GM18870 (cell line): ENCODE data around the gene DENND6B.

Source experiments
- ATAC-seq: cut with Tn5 transposase; IDR thresholded peaks from one replicate; pipeline ENCODE4 v1.9.1; 2021; ENCODE audit warnings: moderate library complexity; ENCODE audit not compliant: unreplicated experiment

DENND6B gene

GRCh38 chr22:50289151-50289941, 37.5 kb downstream of the DENND6B start:
- ATAC-seq, result no peak

GRCh38 chr22:50287731-50288130, 39.1 kb downstream of the DENND6B start:
- ATAC-seq, result no peak

- ATAC-seq, result no peak
Measured at GRCh38 chr22:50286701-50287318, 40.0 kb downstream of the DENND6B start.

GRCh38 chr22:50286275-50286674, 40.5 kb downstream of the DENND6B start:
- ATAC-seq, result no peak

GRCh38 chr22:50285568-50286229, 41.1 kb downstream of the DENND6B start:
- ATAC-seq, result no peak

GRCh38 chr22:50284479-50284878, 42.3 kb downstream of the DENND6B start:
- no peak for ATAC-seq

DNA sequence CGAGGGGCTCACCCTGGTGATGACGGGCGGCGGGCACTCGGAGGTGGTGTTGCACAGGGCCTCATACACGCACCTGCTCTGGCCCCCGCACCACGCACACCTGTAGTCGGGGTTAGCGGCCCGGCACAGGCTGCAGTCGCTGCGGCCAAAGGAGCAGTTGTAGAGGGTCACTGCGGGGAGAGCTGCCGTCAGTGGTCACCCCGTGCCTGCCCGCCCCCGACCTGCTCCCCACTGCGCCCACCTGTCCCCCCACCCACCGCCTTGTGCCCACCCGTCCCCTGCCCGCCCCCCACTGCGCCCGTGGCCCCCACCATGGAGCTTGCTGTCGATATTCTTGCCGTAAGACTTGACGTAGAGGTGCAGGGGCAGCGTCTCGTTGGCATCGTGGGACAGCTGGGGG, 43.0 kb downstream of the DENND6B start:
- ATAC-seq, result no peak

- no peak for ATAC-seq
Measured at GRCh38 chr22:50282361-50283155, 44.3 kb downstream of the DENND6B start.

DNA sequence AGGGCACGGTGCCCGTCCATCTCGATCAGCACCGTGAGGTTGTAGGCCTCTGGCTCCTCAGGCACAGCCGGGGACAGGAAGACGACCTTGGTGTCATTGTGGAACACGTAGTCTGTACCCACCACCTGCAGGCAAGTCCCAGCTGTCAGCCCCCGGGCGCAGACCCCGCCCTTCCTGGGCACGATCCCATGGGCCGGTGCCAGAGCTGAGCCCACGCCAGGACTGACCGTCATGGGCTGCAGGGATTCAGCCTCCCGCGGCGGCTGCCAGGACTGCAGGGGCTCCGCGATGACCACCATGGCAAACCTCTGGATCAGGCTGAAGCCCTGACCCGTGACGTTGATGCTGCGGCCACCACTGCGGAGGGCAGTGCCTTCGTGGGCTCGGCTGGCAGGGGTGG, 44.9 kb downstream of the DENND6B start:
- no peak for ATAC-seq

DNA sequence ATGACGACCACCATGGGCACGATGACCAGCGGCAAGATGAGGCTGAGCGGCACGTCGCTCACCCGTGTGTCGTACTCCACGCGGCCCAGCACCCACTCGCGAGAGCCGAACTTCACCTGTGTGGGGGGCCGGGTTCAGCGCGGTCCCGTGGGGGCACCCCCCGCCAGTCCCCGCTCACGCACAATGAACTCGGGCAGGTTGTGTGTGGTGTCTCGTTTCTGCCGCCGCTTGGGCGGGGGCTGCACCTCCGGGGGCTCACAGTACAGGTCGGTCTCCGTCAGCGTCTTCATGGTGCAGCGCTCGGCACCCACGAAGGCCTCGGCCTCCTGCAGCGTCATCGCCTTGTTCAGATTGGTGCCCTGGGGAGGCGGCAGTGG, 45.4 kb downstream of the DENND6B start:
- no peak for ATAC-seq

DNA sequence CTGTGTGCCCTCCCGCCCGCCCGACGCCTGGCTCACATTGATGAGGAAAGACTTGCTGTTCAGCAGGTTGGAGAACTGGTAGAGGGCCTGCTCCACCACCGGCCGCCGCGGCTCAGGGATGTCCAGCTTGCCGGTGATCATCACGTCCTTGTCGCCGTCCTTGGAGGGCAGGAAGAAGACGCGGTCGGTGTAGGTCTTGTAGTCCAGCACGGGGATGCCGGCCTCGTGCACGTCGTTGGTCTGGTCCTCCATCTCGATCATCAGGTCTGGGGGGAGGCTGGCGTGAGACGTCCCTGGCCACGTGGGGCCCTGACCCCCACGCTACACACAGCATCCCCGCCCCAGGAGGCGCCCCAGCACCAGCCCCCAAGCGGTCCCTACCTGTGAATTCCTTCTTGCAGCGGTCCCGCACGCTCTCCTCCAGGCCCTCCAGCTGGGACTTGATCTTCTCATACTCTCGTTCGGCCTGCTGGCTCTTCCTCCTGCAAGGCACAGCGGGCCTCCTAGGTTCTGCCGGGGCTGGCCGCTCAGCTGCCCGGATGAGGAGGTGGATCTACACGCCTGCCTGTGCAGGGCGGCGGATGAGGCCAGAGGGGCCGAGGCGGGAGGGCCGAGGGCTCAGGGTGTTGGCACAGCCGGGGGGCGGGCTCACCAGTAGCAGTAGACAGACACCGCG, 46.0 kb downstream of the DENND6B start:
- no peak for ATAC-seq

DNA sequence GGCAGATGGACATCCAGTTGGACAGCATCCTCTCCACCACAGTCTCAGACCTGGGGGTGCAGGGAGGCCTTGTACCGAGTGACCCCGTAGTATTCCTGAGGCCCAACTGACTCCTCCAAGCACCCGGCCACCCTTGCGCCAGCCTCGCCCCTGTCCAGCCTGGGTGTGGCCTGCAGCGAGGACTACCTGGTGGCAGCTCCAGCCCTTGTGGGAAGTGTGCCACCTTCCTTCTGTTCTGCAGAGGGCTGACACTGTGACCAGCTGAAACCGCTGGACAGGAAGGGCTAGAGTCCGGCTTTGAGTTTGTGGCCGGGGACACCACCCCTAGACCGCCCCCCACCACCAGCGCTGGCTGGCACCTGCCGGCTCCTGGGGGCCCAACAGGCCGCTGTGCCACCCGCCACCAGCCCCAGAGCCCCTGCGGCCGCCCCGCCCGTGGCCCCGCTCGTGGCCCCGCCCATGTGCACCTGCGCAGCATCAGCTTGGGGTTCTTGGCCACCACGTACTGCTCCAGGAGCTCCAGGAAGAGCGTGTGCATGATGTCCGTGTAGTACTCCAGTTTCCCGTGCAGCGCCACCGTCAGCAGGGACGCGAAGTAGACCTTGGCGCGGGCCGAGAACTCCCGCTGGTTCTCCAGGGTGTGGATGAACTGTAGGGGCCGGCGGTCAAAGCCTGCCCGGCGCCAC, 46.6 kb downstream of the DENND6B start:
- ATAC-seq, result no peak

GRCh38 chr22:50278956-50279619, 47.7 kb downstream of the DENND6B start:
- no peak for ATAC-seq

- ATAC-seq, result no peak
Measured at GRCh38 chr22:50278461-50278860, 48.4 kb downstream of the DENND6B start.

DNA sequence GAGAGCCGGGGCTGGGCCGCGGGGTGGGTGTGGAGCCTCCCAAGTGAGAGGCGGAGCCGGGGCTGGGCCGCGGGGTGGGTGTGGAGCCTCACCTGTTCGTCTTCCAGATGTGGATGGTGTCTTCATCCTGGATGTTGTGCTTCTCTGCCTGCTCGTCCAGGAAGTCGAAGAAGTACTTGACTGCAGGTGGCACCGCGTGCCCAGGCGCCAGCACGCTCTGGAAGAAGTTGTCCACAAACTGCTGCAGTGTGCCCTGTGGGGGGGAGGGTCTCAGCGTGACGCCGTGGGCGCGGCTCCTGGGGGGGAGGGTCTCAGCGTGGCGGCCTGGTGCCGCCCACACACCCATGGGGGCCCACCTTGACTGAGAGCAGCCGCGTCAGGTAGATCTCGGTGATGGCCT, 49.1 kb downstream of the DENND6B start:
- no peak for ATAC-seq

DNA sequence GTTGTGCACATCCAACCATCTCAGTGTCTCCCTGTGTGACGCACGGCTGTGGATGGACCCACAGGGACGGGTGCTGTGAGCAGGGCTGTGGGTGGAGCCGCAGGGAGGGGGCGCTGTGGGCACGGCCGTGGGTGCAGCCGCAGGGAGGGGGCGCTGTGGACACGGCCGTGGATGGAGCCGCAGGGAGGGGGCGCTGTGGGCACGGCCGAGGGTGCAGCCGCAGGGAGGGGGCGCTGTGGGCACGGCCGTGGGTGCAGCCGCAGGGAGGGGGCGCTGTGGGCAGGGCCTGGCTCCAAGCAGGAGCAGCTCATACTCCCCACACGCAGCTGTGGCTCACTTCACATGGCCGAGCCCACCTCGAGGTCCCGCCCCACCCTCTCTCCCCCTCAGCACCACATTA, 50.7 kb downstream of the DENND6B start:
- ATAC-seq, result no peak

DNA sequence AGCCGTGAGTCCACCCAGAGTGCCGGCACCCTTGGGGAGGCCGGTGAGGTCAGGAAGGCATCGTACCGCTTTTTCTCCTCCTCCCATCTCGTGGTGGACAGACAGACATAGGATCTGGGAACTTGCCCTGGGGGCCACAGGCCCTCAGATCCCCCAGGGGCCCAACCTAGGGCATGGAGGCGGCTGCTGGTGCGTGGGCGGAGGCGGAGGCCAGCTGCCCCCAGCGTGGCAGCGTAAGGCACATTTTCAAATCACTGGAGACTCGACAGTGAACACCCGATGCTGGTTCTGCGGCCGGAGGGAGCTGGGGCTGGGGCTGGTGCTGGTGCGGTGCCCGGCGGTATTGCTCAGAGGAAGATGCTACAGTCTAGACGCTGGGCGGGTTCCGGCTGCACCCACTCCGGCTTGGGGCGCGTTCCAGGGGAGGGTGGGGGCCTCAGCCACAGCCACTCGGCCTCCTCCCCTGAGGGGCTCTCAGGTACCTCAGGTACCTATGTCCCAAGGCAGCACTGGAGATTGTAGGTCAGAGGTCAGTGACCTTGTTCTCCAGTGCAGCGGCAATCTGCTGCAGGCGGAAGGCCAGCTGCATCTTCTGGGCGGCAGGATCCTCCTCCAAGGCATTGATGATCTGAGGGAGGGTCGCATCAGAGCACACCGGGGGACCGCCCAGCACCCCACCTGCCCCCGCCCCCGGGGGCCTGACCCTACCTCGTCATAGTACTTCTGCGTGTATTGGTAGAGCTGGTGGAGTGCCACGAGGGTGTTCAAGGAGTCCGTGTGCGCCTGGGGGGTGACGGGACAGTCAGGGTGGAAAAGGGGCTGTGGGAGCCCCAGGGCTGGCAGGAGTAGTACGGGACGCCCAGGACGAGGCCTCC, 51.4 kb downstream of the DENND6B start:
- no peak for ATAC-seq

- ATAC-seq, result no peak
Measured at GRCh38 chr22:50274771-50275170, 52.0 kb downstream of the DENND6B start.

- ATAC-seq, result no peak
Measured at GRCh38 chr22:50274311-50274710, 52.5 kb downstream of the DENND6B start.
